Neuron (in vitro differentiated cells): ENCODE data around the gene RALGPS1.
"Not testable (repeated sequence)": the region's sequence is repeated elsewhere in the genome, so short reads cannot be mapped to it uniquely, and the experiment has no call there.

Experiments
- H2AFZ ChIP-seq: one replicate; pipeline ENCODE4 v1.6.1; 2013; ENCODE audit warnings: low read depth, mild to moderate bottlenecking, inconsistent platforms, low read length, moderate library complexity
- H3K27me3 ChIP-seq: one replicate; pipeline ENCODE4 v1.6.1; 2013; ENCODE audit warnings: low read length; ENCODE audit not compliant: insufficient read depth
- H3K36me3 ChIP-seq: one replicate; pipeline ENCODE4 v1.6.1; 2013; ENCODE audit warnings: low read length; ENCODE audit not compliant: insufficient read depth
- H3K4me1 ChIP-seq: one replicate; pipeline ENCODE4 v1.6.1; 2013; ENCODE audit warnings: low read length; ENCODE audit not compliant: insufficient read depth
- H3K4me3 ChIP-seq: 2 replicates; pipeline ENCODE4 v1.5.1; 2013; ENCODE audit warnings: mild to moderate bottlenecking, low read length, moderate library complexity
- H3K9me3 ChIP-seq: one replicate; pipeline ENCODE4 v1.6.1; 2013; ENCODE audit warnings: low read length

Gene RALGPS1

DNA sequence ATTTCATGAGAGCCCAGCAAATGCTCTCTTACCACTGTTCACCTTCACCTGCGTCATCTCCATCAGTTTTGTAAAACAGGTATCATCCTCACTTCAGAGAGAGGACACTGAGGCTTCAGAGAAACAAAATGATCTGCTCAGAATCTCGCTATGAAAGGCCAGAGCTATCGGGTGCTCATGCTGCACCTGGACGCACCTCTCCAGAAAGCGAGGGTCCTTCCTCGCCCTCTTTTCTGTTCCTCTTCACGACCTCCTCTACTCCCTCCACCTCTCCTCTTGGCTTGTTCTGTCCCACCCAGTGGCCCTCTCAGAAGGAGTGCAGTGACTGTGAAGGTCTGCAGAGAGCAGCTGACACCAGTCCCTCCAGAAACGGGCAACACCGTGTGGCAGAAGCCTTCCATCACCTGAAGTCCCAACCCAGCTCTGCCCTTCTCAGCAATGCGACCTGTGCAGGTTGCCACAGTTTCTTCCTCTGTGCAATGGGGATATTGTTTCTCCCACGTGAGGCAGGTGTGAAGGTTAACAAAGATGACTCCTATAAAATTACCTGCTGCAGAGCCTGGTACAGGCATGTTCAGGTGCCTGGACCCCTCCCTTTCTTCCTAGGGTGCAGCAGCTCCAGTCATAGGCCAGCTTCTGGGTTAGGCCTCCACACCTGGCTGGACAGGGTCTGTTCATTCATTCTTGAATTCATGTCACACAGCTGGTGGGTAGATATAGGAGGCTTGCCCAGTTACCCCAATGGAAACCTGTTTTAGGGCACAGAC, 253.2 kb downstream of the RALGPS1 start:
- no peaks in the 10 kb centered on the region for H3K27me3 ChIP-seq

DNA sequence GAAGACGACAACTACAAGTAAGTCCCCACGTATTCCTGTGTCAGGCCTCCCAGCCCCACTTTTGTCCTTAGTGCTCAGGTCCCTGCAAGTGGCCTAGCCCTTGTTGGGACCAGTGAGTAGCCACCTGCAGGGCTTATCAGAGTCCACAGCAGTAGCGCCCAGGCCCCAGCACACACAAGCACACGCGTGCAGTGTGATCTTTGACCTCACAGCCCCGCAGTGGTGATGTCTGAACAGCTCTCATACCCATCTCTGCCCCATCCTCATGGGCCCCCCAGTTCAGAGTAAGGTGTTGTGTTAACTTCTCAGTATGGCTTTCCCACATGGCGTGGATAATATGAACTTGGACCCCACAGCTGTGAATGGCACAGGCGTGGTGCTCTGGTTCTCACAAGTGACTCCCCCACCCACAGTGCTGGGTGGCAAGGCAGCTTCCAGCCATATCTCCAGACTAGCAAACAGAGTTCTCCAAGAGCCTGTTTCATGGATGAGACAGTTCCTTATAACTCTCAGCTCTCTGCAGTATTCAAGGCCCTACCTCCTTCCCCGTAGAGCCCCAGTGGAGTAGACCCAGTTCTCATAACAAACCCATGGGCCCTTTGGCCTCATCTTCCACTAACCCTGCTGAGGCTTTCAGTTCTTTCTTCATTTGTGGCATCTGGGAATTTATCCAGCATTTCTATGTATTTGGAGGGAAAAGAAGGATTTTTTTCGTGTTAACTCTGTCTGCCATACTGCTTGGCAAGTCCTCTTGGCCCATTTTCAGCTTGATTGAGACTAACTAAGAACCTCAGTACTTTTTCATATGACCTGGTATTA, 254.4 kb downstream of the RALGPS1 start:
- no peaks in the 10 kb centered on the region for H3K27me3 ChIP-seq
- no peak overlapping the region for H3K4me3 ChIP-seq
- no peaks in the 10 kb centered on the region for H3K4me1 ChIP-seq
- no peaks in the 10 kb centered on the region for H3K9me3 ChIP-seq
- no peak overlapping the region for H2AFZ ChIP-seq
- no peaks in the 10 kb centered on the region for H3K36me3 ChIP-seq

More for the DNA sequence above, 253.2 kb downstream of the RALGPS1 start:
- no peaks in the 10 kb centered on the region for H3K9me3 ChIP-seq
- no peak overlapping the region for H3K4me3 ChIP-seq
- H3K4me1 ChIP-seq, result no peaks in the 10 kb centered on the region
- H3K36me3 ChIP-seq, result no peaks in the 10 kb centered on the region
- no peak overlapping the region for H2AFZ ChIP-seq

DNA sequence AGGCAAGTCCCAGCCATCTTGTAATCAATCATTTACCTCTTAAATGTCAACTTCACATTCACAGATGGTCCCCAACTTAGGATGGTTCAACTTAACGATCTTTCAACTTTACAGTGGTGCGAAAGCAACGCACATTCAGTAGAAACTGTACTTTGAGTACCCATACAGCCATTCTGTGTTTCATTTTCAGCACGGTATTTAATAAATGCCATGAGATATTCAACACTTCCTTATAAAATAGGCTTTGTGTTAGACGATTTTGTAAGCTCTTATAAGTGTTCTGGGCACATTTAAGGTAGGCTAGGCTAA, 254.9 kb downstream of the RALGPS1 start:
- Histone ChIP-seq H3K9me3 (no peaks in the 10 kb centered on the region), H3K4me1 (no peaks in the 10 kb centered on the region), H2AFZ (no peak overlapping the region), H3K36me3 (no peaks in the 10 kb centered on the region), H3K27me3 (no peaks in the 10 kb centered on the region), H3K4me3 (no peak overlapping the region)

DNA sequence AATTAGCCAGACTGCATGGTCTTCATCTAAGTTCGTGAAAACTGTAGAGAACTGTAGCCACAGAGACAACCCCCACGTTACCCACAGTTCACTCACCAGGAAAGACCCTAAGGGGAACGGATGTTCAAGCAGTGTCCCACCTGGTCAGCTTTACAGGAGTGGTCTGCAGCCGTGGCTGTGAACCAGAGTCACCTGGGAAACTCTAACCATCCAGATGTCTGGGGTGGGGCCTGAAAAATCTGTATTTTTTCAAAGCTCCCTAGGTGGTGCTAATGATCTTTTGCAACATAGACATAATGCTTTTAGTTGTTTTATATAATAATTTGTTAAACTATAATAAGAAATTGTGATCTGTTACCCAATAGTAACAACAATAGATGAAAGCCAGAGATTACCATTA, 255.5 kb downstream of the RALGPS1 start:
- Histone ChIP-seq H3K36me3 (peaks cover 3% of the 10 kb centered on the region), H3K4me3 (no peak overlapping the region), H3K9me3 (no peaks in the 10 kb centered on the region), H3K27me3 (no peaks in the 10 kb centered on the region), H2AFZ (no peak overlapping the region), H3K4me1 (no peaks in the 10 kb centered on the region)

GRCh38 chr9:127170652-127171051, 256.1 kb downstream of the RALGPS1 start:
- H3K9me3 ChIP-seq, result no peaks in the 10 kb centered on the region
- H2AFZ ChIP-seq, result no peak overlapping the region
- no peaks in the 10 kb centered on the region for H3K4me1 ChIP-seq
- H3K27me3 ChIP-seq, result no peaks in the 10 kb centered on the region
- H3K36me3 ChIP-seq, result peaks cover 4% of the 10 kb centered on the region
- H3K4me3 ChIP-seq, result no peak overlapping the region

DNA sequence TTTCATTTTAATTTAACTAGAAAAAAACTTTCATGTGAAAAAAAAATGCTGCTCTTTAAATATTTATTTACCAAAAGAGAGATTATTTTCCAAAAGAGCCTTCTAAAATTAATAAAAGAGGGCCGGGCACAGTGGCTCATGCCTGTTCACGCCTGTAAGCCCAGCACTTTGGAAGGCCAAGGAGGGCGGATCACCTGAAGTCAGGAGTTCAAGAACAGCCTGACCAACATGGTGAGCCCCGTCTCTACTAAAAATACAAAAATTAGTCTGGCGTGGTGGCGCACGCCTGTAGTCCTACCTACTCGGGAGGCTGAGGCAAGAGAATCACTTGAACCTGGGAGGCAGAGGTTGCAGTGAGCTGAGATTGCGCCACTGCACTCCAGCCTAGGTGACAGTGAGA, 256.8 kb downstream of the RALGPS1 start:
- H3K36me3 ChIP-seq, H2AFZ ChIP-seq, H3K9me3 ChIP-seq, H3K4me1 ChIP-seq, H3K4me3 ChIP-seq, H3K27me3 ChIP-seq: not testable (repeated sequence)

- H3K36me3 ChIP-seq, result peaks cover 4% of the 10 kb centered on the region
- no peaks in the 10 kb centered on the region for H3K27me3 ChIP-seq
- H3K4me3 ChIP-seq, result no peak overlapping the region
- no peaks in the 10 kb centered on the region for H3K4me1 ChIP-seq
- H2AFZ ChIP-seq, result no peak overlapping the region
- H3K9me3 ChIP-seq, result no peaks in the 10 kb centered on the region
These were observed 257.6 kb downstream of the RALGPS1 start for GRCh38 chr9:127172066-127172707.

DNA sequence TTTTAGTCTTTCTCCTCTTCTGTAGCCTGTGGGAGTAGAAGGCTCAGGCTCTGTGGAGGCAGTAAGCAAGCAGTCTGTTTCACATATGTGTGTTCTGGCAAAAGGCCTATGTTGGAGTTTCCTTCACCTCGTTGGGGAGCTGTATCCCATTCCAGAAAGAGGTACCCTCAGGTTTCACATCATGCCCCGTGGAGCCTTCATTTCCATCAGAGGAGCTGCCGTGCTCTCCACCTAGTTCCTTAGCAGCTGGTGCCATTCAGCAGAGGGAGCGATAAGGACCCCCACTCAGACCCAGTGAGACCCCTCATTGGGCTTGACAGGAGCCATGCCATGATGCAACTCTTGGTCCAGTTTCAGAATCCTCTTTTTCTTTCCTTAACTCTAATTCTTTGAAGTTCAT, 258.5 kb downstream of the RALGPS1 start:
- peaks cover 4% of the 10 kb centered on the region for H3K36me3 ChIP-seq
- no peak overlapping the region for H3K4me3 ChIP-seq
- H3K27me3 ChIP-seq, result no peaks in the 10 kb centered on the region
- H2AFZ ChIP-seq, result no peak overlapping the region
- no peaks in the 10 kb centered on the region for H3K4me1 ChIP-seq
- no peaks in the 10 kb centered on the region for H3K9me3 ChIP-seq

GRCh38 chr9:127174386-127175318, 260.1 kb downstream of the RALGPS1 start:
- Histone ChIP-seq H3K4me3 (no peak overlapping the region), H3K4me1 (no peaks in the 10 kb centered on the region), H3K36me3 (peaks cover 4% of the 10 kb centered on the region), H2AFZ (no peak overlapping the region), H3K27me3 (no peaks in the 10 kb centered on the region), H3K9me3 (no peaks in the 10 kb centered on the region)

DNA sequence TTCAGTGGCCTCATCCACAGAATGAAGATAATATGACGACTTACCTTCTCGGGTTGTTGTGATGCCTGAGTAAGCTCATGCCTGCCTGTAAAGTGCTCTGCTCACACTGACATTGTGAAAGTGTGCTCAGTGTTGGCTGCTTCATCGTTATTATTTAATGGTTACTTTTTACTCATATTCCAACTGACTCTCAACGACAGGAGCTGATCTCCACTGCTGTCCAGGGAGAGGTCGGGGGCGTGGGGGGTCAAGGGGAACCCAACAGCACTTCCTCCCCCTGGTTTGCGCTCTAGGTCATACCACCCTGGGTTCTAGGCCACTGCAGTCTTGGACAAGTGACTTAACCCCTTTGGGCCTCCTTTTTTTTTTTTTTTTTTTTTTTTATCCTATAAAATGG, 260.7 kb downstream of the RALGPS1 start:
- H3K27me3 ChIP-seq, result no peaks in the 10 kb centered on the region
- H3K4me3 ChIP-seq, result no peak overlapping the region
- no peak overlapping the region for H2AFZ ChIP-seq
- peaks cover 4% of the 10 kb centered on the region for H3K36me3 ChIP-seq
- no peaks in the 10 kb centered on the region for H3K9me3 ChIP-seq
- no peaks in the 10 kb centered on the region for H3K4me1 ChIP-seq

DNA sequence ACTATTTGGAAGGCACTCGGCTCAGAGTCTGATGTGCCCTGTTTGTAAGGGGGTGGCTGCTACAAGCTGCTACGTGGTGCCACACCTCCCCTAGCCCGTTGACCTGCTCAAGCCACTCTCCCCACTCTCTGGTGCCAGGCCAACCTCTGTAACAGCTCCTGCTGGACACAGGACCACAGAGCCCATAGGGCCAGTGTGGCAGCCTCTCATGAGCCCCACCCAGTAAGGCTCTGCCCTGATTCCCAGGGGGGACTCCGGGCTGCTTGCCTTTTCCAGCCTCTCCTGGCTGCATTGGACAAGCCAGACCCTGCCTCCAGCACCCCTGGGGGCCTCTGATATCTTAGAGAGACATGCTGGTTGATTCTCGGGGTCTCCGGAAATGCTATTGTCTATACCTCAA, 261.2 kb downstream of the RALGPS1 start:
- H2AFZ ChIP-seq, result no peak overlapping the region
- peaks cover 4% of the 10 kb centered on the region for H3K36me3 ChIP-seq
- H3K27me3 ChIP-seq, result no peaks in the 10 kb centered on the region
- no peaks in the 10 kb centered on the region for H3K4me1 ChIP-seq
- H3K4me3 ChIP-seq, result no peak overlapping the region
- no peaks in the 10 kb centered on the region for H3K9me3 ChIP-seq

DNA sequence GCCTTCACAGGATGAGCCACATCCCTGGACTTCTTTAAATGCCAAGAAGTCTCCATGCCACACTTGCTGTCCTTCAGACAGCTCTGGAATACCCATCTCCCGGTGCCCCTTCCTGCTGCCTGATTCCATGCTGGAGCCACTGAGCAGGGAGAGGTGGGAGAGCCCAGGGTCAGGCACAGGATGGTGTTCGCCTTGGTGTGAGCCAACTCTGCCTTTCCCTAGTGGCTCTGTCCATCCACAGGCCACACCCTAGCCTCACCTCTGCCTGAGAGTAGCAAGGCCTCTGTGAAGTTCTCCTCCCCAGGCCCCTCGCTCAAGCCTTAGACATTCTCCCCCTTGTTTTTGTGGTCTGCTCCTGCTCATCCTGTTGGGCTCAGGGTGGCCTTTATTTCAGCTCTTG, 262.0 kb downstream of the RALGPS1 start:
- Histone ChIP-seq H2AFZ (no peak overlapping the region), H3K4me1 (no peaks in the 10 kb centered on the region), H3K9me3 (no peaks in the 10 kb centered on the region), H3K36me3 (peaks cover 4% of the 10 kb centered on the region), H3K4me3 (no peak overlapping the region), H3K27me3 (no peaks in the 10 kb centered on the region)
